HL-60 (cell line): ENCODE data around the gene RTN4IP1.

Source experiments
- DNase-seq, 2 experiments: peaks; one replicate each; pipeline ENCODE4 v3.0.0-alpha.2; 2010 to 2020; ENCODE audit warnings: low read depth in 1 of 2, low spot score in 1 of 2
- H3K27ac ChIP-seq: fragments of 250-450 bp; sonication (Bioruptor Pico); replicated peaks from 2 replicates; pipeline ENCODE4 v1.5.1; 2020; ENCODE audit warnings: mild to moderate bottlenecking, moderate library complexity
- H3K27me3 ChIP-seq: fragments of 250-450 bp; sonication (Bioruptor Pico); 2 replicates; pipeline ENCODE4 v1.5.1; 2021; ENCODE audit warnings: mild to moderate bottlenecking, moderate library complexity; ENCODE audit not compliant: insufficient read depth, poor library complexity, severe bottlenecking
- H3K4me3 ChIP-seq: replicated peaks from 2 replicates; pipeline ENCODE4 v1.5.1; 2011; ENCODE audit warnings: mild to moderate bottlenecking, control low read depth, low read length; ENCODE audit not compliant: insufficient read depth
- CTCF ChIP-seq: IDR thresholded peaks from one replicate; pipeline ENCODE4 v1.5.1; 2011; ENCODE audit warnings: low read length, control low read depth, inconsistent platforms; ENCODE audit not compliant: insufficient read depth
- GABPA ChIP-seq: IDR thresholded peaks from 2 replicates; pipeline ENCODE4 v1.6.1; 2012; ENCODE audit warnings: low read depth
- POLR2AphosphoS5 ChIP-seq: IDR thresholded peaks from 2 replicates; pipeline ENCODE4 v1.6.1; 2012; ENCODE audit warnings: low read depth
- REST ChIP-seq: IDR thresholded peaks from 2 replicates; pipeline ENCODE4 v1.6.1; 2012; ENCODE audit warnings: low read depth; ENCODE audit not compliant: insufficient replicate concordance
- SPI1 ChIP-seq: IDR thresholded peaks from 2 replicates; pipeline ENCODE4 v1.6.1; 2012; ENCODE audit warnings: low read depth, mild to moderate bottlenecking, borderline replicate concordance

Gene RTN4IP1

GRCh38 chr6:106569428-106569827 is 59.9 kb downstream of the RTN4IP1 start:
- TF ChIP-seq GABPA (no peak), SPI1 (no peak), CTCF (no peak), POLR2AphosphoS5 (no peak), REST (no peak)
- no peaks in the 10 kb centered on the region for H3K27me3 ChIP-seq
- H3K27ac ChIP-seq, result no peak overlapping the region
- H3K4me3 ChIP-seq, result no peak overlapping the region
- no peak for DNase-seq

GRCh38 chr6:106568530-106568929 is 60.8 kb downstream of the RTN4IP1 start:
- no peak overlapping the region for H3K27ac ChIP-seq
- H3K4me3 ChIP-seq, result no peak overlapping the region
- DNase-seq, result no peak
- H3K27me3 ChIP-seq, result no peaks in the 10 kb centered on the region
- no peak for TF ChIP-seq POLR2AphosphoS5
- no peak for TF ChIP-seq SPI1
- no peak for TF ChIP-seq GABPA
- TF ChIP-seq CTCF, result no peak
- TF ChIP-seq REST, result no peak

GRCh38 chr6:106564476-106564875 is 64.8 kb downstream of the RTN4IP1 start:
- Histone ChIP-seq H3K4me3 (no peak overlapping the region), H3K27me3 (no peaks in the 10 kb centered on the region), H3K27ac (no peak overlapping the region)
- no peak for TF ChIP-seq GABPA
- no peak for TF ChIP-seq REST
- no peak for DNase-seq

GRCh38 chr6:106563614-106564013 is 65.7 kb downstream of the RTN4IP1 start:
- H3K4me3 ChIP-seq, result no peak overlapping the region
- H3K27me3 ChIP-seq, result no peaks in the 10 kb centered on the region
- DNase-seq, result no peak
- TF ChIP-seq CTCF, result no peak
- no peak for TF ChIP-seq SPI1
- no peak for TF ChIP-seq REST
- TF ChIP-seq GABPA, result no peak
- no peak for TF ChIP-seq POLR2AphosphoS5
- H3K27ac ChIP-seq, result no peak overlapping the region
